ENCODE measurements around the gene PYCR2. TPM values are rescaled to one million over a fixed set of nuclear protein-coding genes. Genes with fewer than 3 reads are reported as not detected.
"Not testable (repeated sequence)": the region's sequence is repeated elsewhere in the genome, so short reads cannot be mapped to it uniquely, and the experiment has no call there.

PYCR2 gene
- polyA plus RNA-seq (ENCODE audit: insufficient read depth in 1 of 5, insufficient read length in 5 of 5, low replicate concordance in 1 of 5): 10 to 100 TPM; 47.9 to 72.6 (median 58.6) TPM
- long read RNA-seq, donor 1, transcript PYCR2-201 (7 exons, 1,689 nt): major isoform, 23 of 31 reads
- long read RNA-seq, donor 1, partial matches to known transcripts: 8 of 31 reads
- long read RNA-seq, donor 1, other reads (novel, unspliced or antisense): 0 of 31 reads
- long read RNA-seq, donor 2, transcript PYCR2-201 (7 exons, 1,689 nt): major isoform, 11 of 11 reads
- long read RNA-seq, donor 2, partial matches to known transcripts: 0 of 11 reads
- long read RNA-seq, donor 2, other reads (novel, unspliced or antisense): 0 of 11 reads
- long read RNA-seq, donor 3, transcript PYCR2-201 (7 exons, 1,689 nt): major isoform, 11 of 18 reads
- long read RNA-seq, donor 3, partial matches to known transcripts: 7 of 18 reads
- long read RNA-seq, donor 3, other reads (novel, unspliced or antisense): 0 of 18 reads
- long read RNA-seq, donor 4, transcript PYCR2-201 (7 exons, 1,689 nt): major isoform, 8 of 8 reads
- long read RNA-seq, donor 4, partial matches to known transcripts: 0 of 8 reads
- long read RNA-seq, donor 4, other reads (novel, unspliced or antisense): 0 of 8 reads
- long read RNA-seq, donor 5, transcript PYCR2-201 (7 exons, 1,689 nt): major isoform, 19 of 105 reads
- long read RNA-seq, donor 5, partial matches to known transcripts: 86 of 105 reads
- long read RNA-seq, donor 5, other reads (novel, unspliced or antisense): 0 of 105 reads
- long read RNA-seq, donor 6, transcript PYCR2-201 (7 exons, 1,689 nt): major isoform, 36 of 36 reads
- long read RNA-seq, donor 6, partial matches to known transcripts: 0 of 36 reads
- long read RNA-seq, donor 6, other reads (novel, unspliced or antisense): 0 of 36 reads
- long read RNA-seq, donor 7, transcript PYCR2-201 (7 exons, 1,689 nt): major isoform, 20 of 26 reads
- long read RNA-seq, donor 7, partial matches to known transcripts: 5 of 26 reads
- long read RNA-seq, donor 7, other reads (novel, unspliced or antisense): 0 of 26 reads
- long read RNA-seq, donor 8, transcript PYCR2-201 (7 exons, 1,689 nt): major isoform, 10 of 11 reads
- long read RNA-seq, donor 8, partial matches to known transcripts: 0 of 11 reads
- long read RNA-seq, donor 8, other reads (novel, unspliced or antisense): 0 of 11 reads

DNA sequence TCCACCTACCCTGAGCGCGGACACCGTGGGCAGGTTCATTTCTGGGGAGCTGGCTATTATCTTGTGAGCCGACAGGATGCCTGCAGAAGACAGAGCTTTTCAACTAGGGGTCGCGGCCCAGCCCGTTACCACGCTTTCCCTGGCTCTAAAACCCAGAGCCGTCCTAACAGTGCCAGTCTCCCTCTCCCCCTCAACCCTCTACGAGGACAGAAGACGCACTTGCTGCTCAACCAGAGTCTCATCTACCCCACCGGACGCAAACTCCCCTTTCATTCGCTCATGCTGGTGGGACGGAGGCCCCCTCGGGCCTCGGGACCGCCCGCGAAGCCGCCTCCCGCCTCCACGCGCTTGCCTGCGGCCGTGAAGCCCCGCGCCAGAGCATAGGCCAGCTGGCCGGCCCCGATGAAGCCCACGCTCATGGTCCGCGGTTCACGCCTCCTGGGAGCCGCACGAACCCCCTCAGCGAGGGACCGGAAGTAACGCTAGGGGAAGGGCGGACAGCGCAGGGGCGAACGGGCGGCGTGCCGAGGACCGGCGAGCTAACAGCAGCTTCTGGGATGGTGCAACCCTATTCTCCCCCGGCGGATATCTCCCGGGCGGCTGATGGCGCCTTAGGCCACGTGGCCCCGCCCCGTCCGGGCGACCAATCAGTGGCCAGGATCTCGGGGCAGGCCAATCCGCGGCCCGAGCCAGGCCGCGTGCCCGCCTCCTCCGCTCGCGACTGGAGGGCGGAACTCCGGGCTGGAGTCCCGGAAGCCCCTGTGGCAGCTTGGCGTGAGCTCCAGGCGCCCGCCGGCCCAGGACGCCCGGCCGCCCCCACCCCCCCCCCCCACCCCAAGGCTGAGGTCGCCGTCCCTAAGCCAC lies at the start of gene PYCR2:
Gene PYCR2 (minus strand): TSS at position 559 of the 864 bp plus-strand sequence. CDS start 140 bp downstream, at position 419.
- DNase-seq: peak; percentile 97

DNA sequence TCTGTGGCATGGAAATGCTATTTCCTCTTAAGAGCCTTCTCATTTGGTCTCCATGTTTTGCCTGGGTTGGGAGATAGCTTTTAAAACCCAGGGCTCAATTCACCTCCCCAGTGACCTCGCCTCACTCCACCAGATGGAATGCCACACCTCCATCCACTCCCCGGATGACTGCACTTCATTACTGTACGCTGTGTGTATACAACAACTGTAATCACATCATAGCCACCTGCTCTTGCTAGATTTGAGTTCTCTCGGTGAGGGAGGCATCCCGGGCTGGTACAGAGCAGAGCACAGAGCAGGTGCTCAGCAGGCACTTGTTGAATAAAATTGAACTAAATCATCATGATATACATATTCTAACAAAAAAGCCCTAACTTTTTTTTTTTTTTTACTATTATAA lies 49.1 kb upstream of the PYCR2 start:
- DNase-seq: no peak

DNA sequence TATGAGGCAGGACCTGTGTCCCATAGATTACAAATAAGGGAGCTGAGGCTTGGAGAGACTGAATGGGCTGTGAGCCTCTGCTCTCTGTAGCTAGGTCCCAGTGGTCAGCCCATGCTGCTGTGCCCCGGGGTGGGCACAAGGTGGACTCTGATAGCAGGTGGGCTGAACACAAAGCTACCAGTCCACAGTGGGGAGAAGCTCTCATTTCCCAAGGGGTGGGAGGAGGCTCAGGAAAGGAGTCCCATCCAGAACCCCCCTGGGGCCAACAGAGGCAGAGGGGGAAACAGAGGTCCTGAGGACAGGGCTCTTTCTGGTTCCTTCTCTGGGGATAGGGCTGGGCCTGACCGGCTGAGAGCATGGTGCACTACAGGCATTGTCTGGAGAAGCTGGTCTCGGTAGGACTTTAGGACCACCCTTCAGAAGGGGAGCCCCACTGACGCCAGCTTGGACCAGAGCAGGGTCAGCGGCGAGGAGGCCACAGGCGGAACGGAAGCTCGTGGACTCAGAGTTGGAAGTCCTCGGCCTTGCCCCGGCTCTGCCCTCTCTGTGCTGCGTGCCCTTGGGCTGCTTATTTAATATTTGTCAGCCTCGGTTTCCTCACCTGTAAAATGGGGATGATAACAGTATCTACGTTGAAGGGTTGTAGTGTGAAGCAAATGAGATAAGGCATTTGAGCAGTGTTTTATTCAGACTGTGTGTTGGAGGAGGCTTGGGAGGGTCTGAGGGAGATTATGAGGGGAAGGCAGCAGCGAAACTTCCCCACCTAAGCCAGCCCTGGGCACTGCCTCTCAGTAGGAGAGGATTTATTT lies 48.5 kb upstream of the PYCR2 start:
- DNase-seq: no peak

DNA sequence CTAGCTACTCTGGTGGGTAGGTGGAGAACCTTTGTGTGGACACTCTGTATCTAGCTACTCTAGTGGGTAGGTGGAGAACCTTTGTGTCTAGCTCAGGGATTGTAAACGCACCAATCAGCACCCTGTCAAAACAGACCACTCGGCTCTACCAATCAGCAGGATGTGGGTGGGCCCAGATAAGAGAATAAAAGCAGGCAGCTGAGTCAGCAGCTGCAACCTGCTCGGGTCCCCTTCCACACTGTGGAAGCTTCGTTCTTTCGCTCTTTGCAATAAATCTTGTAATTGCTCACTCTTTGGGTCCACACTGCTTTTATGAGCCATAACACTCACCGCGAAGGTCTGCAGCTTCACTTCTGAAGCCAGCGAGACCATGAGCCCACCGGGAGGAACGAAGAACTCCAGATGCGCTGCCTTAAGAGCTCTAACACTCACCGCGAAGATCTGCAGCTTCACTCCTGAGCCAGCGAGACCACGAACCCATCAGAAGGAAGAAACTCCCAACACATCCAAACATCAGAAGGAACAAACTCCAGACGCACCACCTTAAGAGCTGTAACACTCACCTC lies 46.6 kb upstream of the PYCR2 start:
- not testable (repeated sequence) for DNase-seq

DNA sequence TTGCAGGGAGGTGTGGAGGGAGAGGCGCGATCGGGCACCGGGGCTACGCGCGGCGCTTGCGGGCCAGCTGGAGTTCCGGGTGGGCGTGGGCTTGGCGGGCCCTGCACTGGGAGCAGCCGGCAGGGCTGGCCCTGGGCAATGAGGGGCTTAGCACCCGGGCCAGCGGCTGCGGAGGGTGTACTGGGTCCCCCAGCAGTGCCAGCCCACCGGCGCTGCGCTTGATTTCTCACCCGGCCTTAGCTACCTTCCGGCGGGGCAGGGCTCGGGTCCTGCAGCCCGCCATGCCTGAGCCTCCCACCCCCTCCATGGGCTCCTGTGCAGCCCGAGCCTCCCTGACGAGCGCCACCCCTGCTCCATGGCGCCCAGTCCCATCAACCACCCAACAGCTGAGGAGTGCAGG lies 45.7 kb upstream of the PYCR2 start:
- DNase-seq: not testable (repeated sequence)

DNA sequence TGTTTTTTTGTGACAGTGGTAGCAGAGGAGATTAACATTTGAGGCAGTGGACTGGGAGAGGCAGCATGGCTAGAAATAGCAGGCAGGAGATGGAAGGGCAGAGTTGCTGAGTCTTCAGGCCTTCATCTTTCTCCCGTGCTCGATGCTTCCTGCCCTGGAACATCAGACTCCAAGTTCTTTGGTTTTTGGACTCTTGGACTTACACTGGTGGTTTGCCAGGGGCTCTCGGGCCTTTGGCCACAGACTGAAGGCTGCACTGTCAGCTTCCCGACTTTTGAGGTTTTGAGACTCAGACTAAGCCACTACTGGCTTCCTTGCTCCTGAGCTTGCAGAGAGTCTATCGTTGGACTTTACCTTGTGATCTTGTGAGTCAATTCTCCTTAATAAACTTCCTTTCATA lies 41.2 kb upstream of the PYCR2 start:
- DNase-seq: no peak

DNA sequence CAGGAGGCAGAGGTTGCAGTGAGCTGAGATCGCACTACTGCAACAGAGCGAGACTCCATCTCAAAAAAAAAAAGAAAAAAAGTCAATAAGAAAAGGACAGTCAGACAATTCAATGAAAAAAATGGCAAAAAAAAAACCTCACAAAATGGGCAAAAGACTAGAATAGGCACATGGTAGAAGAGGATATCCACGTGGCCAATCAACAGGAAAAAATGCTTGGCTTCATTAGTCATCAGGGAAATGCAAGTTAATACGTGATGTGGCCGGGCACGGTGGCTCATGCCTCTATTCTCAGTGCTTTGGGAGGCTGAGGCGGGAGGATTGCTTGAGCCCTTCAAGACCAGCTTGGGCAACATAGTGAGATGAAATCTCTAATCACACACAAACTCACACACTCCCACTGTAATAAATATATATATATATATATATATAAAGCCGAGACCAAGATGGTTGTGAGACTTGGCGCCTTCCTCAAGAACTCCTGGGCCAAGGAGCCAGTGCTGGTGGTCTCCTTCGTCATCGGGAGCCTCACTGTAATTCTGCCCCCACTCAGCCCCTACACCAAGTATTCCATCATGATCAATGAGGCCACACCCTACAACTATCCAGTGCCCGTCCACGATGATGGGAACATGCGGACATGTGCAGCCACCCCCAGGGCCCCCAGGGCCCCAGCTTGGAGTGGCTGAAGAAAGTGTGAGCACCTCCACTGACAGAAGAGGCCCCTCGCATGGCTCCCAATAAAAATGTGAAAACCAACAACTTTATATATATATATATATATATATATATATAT lies 39.9 kb upstream of the PYCR2 start:
- DNase-seq: no peak

DNA sequence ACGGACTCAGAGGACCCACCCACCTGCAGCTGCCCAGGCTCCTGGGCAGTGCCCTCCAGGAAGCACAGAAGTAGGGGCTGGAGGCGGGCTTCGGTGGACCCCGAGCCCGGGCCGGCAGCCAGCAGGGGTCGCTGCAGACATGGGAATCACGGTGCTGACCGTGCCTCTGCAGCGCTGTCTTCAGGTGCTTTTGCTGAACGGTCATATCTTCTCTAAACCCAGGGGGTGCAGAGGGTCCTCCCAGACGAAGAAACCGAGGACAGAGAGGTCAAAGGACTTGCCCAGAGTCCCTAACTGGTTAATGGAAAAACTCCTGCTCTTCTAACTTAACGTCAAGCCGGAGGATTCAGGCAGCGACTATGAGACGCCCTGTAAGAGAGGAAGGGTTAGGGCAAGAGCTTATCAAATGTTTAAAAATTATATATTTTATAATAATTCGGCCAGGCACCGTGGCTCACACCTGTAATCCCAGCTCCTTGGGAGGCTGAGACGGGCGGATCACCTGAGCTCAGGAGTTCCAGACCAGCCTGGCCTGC lies 38.5 kb upstream of the PYCR2 start:
- peak in 1 of 2 donors; percentile 17 for DNase-seq

DNA sequence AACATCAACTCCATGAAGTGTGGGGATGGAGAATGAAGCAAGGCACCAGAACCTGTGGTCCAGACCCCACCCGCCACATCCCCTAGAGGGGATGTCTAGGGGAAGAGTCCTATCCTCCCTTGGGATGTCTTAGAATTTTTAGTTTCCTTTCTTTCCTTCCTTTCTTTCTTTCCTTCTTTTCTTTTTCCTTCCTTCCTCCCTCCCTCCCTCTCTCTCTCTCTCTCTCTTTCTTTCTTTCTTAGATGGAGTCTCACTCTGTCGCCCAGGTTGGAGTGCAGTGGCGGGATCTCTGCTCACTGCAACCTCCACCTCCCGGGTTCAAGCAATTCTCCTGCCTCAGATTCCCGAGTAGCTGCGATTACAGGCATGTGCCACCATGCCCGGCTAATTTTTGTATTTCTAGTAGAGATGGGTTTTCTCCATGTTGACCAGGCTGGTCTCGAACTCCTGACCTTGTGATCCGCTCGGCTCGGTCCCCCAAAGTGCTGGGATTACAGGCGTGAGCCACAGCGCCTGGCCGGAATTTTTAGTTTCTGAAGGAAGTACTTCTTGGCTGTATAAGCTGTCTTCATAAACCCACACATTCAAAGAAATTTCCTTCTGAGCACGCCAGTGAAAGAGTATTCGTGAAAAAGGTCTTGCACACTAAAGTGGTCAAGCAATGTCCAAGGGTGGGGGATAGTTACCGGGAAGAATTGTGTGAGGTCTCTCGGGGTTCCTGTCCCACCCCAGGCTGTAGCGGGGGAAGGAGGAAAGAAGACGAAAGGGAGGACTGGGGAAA lies 37.8 kb upstream of the PYCR2 start:
- DNase-seq: no peak

DNA sequence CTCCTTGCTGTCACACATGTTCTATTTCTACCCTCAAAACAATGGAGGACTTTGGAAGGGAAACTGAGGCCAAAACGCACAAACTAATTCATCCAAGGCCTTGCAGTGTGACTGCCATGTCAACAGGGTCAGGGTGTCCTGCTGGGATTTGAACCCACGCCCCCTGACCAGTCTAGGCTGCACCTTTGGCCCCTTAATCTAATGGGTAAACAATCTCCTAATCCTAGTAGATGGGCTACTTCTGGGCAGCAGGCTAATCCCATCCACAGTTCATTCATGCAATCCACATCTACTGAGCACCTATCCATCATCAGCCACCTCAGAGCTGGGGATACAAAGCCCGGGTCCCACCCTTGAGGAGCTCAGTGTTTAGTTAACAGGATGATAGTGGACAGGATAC lies 34.0 kb upstream of the PYCR2 start:
- no peak for DNase-seq

DNA sequence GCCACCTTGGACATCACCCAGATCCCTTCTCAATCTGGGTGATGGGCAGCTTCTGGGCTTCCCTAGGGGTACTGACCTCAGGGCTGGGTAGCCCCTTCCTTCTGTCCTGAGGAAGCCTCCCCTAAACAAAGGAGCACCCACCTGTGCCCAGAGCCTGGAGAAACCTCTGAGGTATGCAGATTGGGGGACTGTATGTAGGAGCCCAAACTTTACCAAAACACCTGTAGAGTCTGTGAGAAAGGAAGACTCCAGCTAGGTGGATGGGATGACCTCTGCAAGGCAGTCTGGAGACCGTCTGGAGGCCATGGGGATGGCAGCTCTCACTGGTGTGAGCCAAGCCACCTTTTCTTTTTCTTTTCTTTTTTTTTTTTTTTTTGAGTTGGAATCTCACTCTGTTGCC lies 30.7 kb upstream of the PYCR2 start:
- DNase-seq: no peak

DNA sequence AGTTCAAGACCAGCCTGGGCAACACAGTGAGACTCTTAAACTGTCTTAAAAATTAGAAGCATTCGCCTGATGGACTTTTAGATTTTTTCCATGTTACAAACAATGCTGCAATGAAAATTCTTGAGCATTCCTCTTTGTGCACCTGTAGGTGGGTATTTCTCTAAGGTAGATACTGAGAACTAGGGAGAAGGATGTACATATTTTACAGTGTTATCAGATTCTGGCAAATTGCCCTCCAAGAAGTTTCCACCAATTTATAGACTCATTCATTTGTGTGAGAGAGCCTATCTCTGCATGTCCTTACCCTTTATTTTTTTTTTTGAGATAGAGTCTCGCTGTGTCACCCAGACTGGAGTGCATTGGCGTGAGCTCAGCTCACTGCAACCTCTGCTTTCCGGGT lies 29.3 kb upstream of the PYCR2 start:
- DNase-seq: no peak

DNA sequence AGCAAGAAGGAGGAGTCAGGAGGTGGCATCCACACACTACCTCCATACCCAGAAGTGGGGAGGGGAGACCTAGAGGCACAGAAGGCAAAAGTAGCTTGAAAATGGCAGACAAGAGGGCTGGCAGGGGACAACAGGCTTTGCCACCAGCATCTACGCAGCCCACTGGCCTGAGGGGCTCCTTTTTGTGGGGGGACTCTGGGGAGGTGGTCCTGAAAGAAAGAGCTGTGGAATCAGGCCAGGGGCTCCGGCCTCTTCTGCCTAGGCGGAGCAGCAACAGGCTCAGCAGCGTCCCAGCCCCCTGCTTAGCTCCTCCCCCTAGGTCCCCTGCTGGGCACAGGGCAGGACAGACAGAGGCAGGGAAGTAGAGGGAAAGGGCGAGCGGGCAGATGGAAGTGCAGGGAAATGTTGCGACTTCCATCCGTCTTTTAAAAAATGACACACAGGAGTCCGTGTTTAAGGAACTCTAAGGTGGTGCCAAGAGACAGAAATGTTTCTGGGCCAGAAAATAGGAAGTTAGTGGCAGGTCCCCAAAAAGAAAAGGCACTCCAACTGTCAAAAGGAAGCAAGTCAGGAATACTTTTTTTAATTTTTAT lies 27.0 kb upstream of the PYCR2 start:
- DNase-seq: no peak

DNA sequence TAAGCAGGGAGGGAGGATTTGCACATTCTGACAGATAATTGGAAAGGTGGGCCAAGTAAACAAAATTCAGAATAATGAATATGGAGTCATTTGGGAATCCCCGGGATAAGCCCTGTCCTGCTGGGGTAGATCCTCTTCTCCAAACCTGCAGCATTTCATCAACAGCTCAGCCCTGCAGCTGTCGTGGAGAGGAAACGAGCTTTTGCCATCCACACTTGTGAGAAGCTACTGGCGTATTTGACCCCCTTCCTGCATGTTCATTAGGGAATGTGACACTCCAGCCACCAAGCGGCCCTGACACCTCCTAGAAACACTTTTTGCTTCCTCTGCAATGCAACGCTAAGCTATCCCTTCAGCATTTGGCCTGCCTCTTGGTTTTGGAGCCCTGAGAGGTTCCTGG lies 25.0 kb upstream of the PYCR2 start:
- no peak for DNase-seq

DNA sequence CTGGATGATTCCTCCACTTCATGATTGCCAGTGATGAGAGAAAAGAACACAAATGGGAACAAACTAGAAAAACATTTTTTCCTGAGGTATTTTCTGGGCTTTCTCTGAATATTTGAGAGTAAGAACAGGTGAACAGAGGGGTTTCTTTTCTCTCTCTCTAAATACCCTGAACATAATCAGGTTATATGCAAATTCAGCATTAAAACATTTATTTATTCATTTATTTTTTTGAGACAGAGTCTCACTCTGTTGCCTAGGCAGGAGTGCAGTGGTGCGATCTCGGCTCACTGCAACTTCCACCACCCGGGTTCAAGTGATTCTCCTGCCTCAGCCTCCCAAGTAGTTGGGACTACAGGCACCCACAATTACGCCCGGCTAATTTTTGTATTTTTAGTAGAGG lies 22.8 kb upstream of the PYCR2 start:
- no peak for DNase-seq

DNA sequence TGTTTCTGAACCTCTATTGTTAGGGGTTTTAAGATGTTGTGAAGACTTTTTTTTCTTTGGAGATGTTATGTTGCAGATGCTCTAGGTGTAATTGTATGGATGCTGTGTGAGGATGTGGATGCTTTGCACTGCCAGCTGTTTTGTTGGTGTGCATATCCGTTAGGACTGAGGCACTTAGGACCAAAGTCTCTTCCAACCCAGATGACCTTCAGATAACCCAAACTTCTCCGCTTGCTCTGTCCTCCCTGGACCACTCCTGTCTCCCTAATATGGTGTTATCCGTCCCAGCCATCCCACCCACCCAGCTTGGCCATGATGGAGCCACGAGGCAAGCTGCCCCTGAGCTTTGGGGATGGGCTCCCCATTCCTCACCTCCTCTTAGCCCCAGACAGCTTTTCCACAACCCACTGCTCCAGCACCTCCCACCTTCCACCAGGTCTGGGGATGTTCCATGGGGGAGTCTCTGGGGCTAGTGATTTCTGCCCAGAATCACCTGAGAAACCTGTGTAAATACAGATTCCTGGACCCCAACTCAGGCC lies 22.1 kb upstream of the PYCR2 start:
- no peak for DNase-seq

DNA sequence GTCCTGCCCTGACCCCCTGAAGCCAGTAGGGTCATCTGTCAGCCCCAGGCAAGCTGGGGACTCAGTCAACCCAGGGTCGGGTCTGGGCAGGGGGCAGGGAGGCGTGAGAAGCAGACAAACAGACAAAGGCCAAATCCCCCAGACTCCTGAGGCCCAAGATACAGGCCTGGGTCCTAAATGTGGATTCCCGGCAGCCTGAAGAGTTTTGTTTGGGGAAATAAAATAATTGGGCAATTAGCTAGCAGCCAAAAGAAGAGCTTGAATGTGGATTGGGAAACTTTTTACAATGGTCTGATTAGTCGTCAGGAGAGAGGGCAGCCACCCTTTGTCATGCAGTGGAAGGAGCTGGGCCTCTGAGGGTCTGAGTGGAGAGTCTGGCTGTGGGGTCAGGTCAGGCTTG lies 21.5 kb upstream of the PYCR2 start:
- no peak for DNase-seq

Measured in right lung (tissue), 10 donors.